GM23338 (cell line): Measurements from ENCODE around the gene IDNK.

Experiments
- CTCF ChIP-seq, 2 experiments: fragments of 200-600 bp in 1 of 2; sonication (generic) in 1 of 2; conservative IDR thresholded peaks; 2 replicates each; pipeline versions ENCODE4 v1.5.1 to v1.6.1; 2016 to 2017; ENCODE audit warnings: antibody characterized with exemption in 2 of 2, low read depth in 2 of 2, mild to moderate bottlenecking in 2 of 2, moderate library complexity in 1 of 2
- EZH2 ChIP-seq: fragments of 200-600 bp; sonication (generic); IDR thresholded peaks from one replicate; pipeline ENCODE4 v1.8.0; 2017; ENCODE audit warnings: antibody characterized with exemption, mild to moderate bottlenecking, low read depth; ENCODE audit not compliant: unreplicated experiment
- EZH2phosphoT487 ChIP-seq: fragments of 200-600 bp; sonication (generic); IDR thresholded peaks from one replicate; pipeline ENCODE4 v1.8.1; 2018; ENCODE audit warnings: antibody characterized with exemption; ENCODE audit not compliant: unreplicated experiment
- POLR2AphosphoS5 ChIP-seq: IDR thresholded peaks from 2 replicates; pipeline ENCODE4 v1.6.1; 2016; ENCODE audit warnings: antibody characterized with exemption, low read depth

GRCh38 chr9:83622433-83622938 is 457 bp upstream of the IDNK start:
- TF ChIP-seq CTCF (conservative IDR thresholded peaks at IDR 0.05; ENCODE audit: low read depth in 2 of 2) (no peak), EZH2phosphoT487 (no peak), EZH2 (no peak), POLR2AphosphoS5 (no peak)
